ENCODE data around the gene KRT28. TPM values are rescaled to one million over a fixed set of nuclear protein-coding genes. Genes with fewer than 3 reads are reported as not detected.

KRT28 gene
- total and polyA plus RNA-seq, 2 experiments from 2014 or later: not detected

GRCh38 chr17:40812639-40813038 lies 12.9 kb upstream of the KRT28 start (continued):
- TF ChIP-seq ZNF462 (CRISPR knock-in tag; IDR thresholded peaks at IDR 0.05): no peak

GRCh38 chr17:40810494-40810893 lies 10.7 kb upstream of the KRT28 start:
- Mint-ChIP-seq H3K9me3 (no peaks in the 10 kb centered on the region; the same call in 2 of the 3 replicates), H3K36me3 (ENCODE audit: low read depth) (no peaks in the 10 kb centered on the region), H3K4me1 (no peaks in the 10 kb centered on the region), H3K4me3 (no peak overlapping the region), H3K27ac (no peak overlapping the region), H3K27me3 (ENCODE audit: insufficient read depth, low read depth, poor library complexity) (no peaks in the 10 kb centered on the region)
- Histone ChIP-seq H3K79me2 (replicated peaks; ENCODE audit: insufficient read depth) (no peaks in the 10 kb centered on the region), H3K27ac (ENCODE audit: low read depth) (no peak overlapping the region), H3F3A (replicated peaks; ENCODE audit: low read depth) (no peaks in the 10 kb centered on the region), H2AFZ (no peak overlapping the region), H3K4me1 (ENCODE audit: insufficient read depth) (no peaks in the 10 kb centered on the region), H3K4me2 (no peak overlapping the region), H3K36me3 (ENCODE audit: insufficient read depth) (no peaks in the 10 kb centered on the region), H3K27me3 (ENCODE audit: insufficient read depth) (peaks cover 30% of the 10 kb centered on the region; the same call in 1 of the 2 replicates), H3K4me3 (no peak overlapping the region), H4K20me1 (replicated peaks; ENCODE audit: insufficient read depth) (no peaks in the 10 kb centered on the region), H3K9me2 (ENCODE audit: insufficient read depth) (no peaks in the 10 kb centered on the region)
- DNase-seq (ENCODE audit: low spot score) (no peak), ATAC-seq (no peak)
- no peak for TF ChIP-seq REST (IDR thresholded peaks at IDR 0.05; ENCODE audit: unreplicated experiment)

All from GM23338 (cell line).